Astrocyte (in vitro differentiated cells and primary cell): Measurements from ENCODE around the gene BATF. TPM values are rescaled to one million over a fixed set of nuclear protein-coding genes. Genes with fewer than 3 reads are reported as not detected.

Experiments used
- DNase-seq: peaks from one replicate; pipeline ENCODE4 v3.0.0-alpha.2; 2010; ENCODE audit warnings: low read depth
- FAIRE-seq: peaks from 2 replicates; lab custom pipeline; 2011; peaks lifted over from hg19 to GRCh38; lab: Jason Lieb, UNC
- H2AFZ ChIP-seq: 2 replicates; pipeline ENCODE4 v1.6.0; 2012; ENCODE audit warnings: low read depth, low read length, inconsistent platforms
- H3K27ac ChIP-seq: 2 replicates; pipeline ENCODE4 v1.5.1; 2011; ENCODE audit warnings: low read depth, low read length, inconsistent platforms
- H3K27me3 ChIP-seq: 2 replicates; pipeline ENCODE4 v1.6.0; 2011; ENCODE audit warnings: low read length, inconsistent platforms; ENCODE audit not compliant: insufficient read depth
- H3K36me3 ChIP-seq: 2 replicates; pipeline ENCODE4 v1.5.1; 2011; ENCODE audit warnings: low read length, inconsistent platforms; ENCODE audit not compliant: insufficient read depth
- H3K4me1 ChIP-seq: 2 replicates; pipeline ENCODE4 v1.5.1; 2011; ENCODE audit warnings: low read length, inconsistent platforms; ENCODE audit not compliant: insufficient read depth
- H3K4me2 ChIP-seq: 2 replicates; pipeline ENCODE4 v1.6.0; 2012; ENCODE audit warnings: low read length, inconsistent platforms
- H3K4me3 ChIP-seq: 2 replicates; pipeline ENCODE4 v1.5.1; 2011; ENCODE audit warnings: low read depth, mild to moderate bottlenecking, low read length, inconsistent platforms; ENCODE audit not compliant: insufficient read depth
- H3K79me2 ChIP-seq: 2 replicates; pipeline ENCODE4 v1.6.0; 2012; ENCODE audit warnings: mild to moderate bottlenecking, low read length, inconsistent platforms; ENCODE audit not compliant: insufficient read depth
- H3K9ac ChIP-seq: 2 replicates; pipeline ENCODE4 v1.6.0; 2012; ENCODE audit warnings: mild to moderate bottlenecking, low read length, inconsistent platforms
- H3K9me3 ChIP-seq: 2 replicates; pipeline ENCODE4 v1.5.1; 2012; ENCODE audit warnings: low read depth, mild to moderate bottlenecking, low read length, inconsistent platforms; ENCODE audit not compliant: insufficient read depth
- H4K20me1 ChIP-seq: 2 replicates; pipeline ENCODE4 v1.6.0; 2012; ENCODE audit warnings: low read length, inconsistent platforms; ENCODE audit not compliant: insufficient read depth
- H3K27ac Mint-ChIP-seq: one replicate; pipeline ENCODE4 v1.8.0; 2021; ENCODE audit warnings: mild to moderate bottlenecking, mixed read lengths; ENCODE audit not compliant: unreplicated experiment
- H3K27me3 Mint-ChIP-seq: one replicate; pipeline ENCODE4 v1.8.0; 2021; ENCODE audit warnings: low read depth, mixed read lengths; ENCODE audit not compliant: unreplicated experiment
- H3K36me3 Mint-ChIP-seq: one replicate; pipeline ENCODE4 v1.8.0; 2021; ENCODE audit warnings: low read depth, mixed read lengths; ENCODE audit not compliant: unreplicated experiment
- H3K4me1 Mint-ChIP-seq: one replicate; pipeline ENCODE4 v1.8.0; 2021; ENCODE audit warnings: low read depth, mixed read lengths; ENCODE audit not compliant: unreplicated experiment
- H3K4me3 Mint-ChIP-seq: one replicate; pipeline ENCODE4 v1.8.0; 2021; ENCODE audit warnings: mild to moderate bottlenecking, moderate library complexity, mixed read lengths; ENCODE audit not compliant: unreplicated experiment
- H3K9me3 Mint-ChIP-seq: one replicate; pipeline ENCODE4 v1.8.0; 2021; ENCODE audit warnings: mild to moderate bottlenecking, mixed read lengths; ENCODE audit not compliant: unreplicated experiment
- CTCF ChIP-seq: IDR thresholded peaks from 2 replicates; pipeline ENCODE4 v1.5.1; 2011; ENCODE audit warnings: low read depth, mild to moderate bottlenecking, inconsistent platforms, low read length, moderate library complexity; ENCODE audit not compliant: insufficient read depth
- EZH2 ChIP-seq: IDR thresholded peaks from 2 replicates; pipeline ENCODE4 v1.6.1; 2012; ENCODE audit warnings: mild to moderate bottlenecking, low read length, inconsistent platforms; ENCODE audit not compliant: insufficient read depth
- total RNA-seq: library from RNA; stranded (reverse); gene quantifications from 2 replicates; pipeline ENCODE4 v1.2.1, GENCODE V29; 2021

Gene BATF
- total RNA-seq, 1 donor from 2014 or later: not detected

GRCh38 chr14:75484711-75485429 lies 37.4 kb upstream of the BATF start:
- Mint-ChIP-seq H3K9me3 (no peaks in the 10 kb centered on the region), H3K27ac (no peak overlapping the region), H3K4me3 (no peak overlapping the region), H3K27me3 (peaks cover 10% of the 10 kb centered on the region), H3K4me1 (peaks cover 1% of the 10 kb centered on the region), H3K36me3 (peaks cover 1% of the 10 kb centered on the region)
- no peak overlapping the region for H3K4me2 ChIP-seq
- H3K4me1 ChIP-seq: no peaks in the 10 kb centered on the region
- no peak for FAIRE-seq
- H3K36me3 ChIP-seq: no peaks in the 10 kb centered on the region
- no peak overlapping the region for H3K4me3 ChIP-seq
- DNase-seq: no peak
- H2AFZ ChIP-seq: no peak overlapping the region
- H3K9me3 ChIP-seq: no peaks in the 10 kb centered on the region
- H3K27ac ChIP-seq: no peak overlapping the region
- no peaks in the 10 kb centered on the region for H3K79me2 ChIP-seq
- TF ChIP-seq CTCF (no peak), EZH2 (no peak)
- H4K20me1 ChIP-seq: no peaks in the 10 kb centered on the region
- H3K27me3 ChIP-seq: peaks cover 15% of the 10 kb centered on the region
- H3K9ac ChIP-seq: no peak overlapping the region

DNA sequence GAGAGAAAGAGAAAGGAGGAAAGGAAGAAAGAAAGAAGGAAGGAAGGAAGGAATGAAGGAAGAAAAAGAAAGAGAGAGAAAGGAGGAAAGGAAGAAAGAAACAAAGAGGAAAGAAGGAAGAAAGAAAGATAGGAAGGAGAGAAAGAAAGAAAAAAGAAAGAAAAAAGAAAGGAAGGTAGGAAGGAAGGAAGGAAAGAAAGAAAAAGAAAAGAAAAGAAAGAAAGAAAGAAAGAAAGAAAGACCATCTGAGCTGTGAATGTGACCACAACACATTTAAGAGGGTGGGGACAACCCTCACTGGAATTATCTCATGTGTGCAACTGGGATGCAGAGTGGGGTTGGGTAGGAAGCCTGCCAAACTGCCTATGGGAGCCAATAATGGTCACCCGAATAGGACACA lies 36.0 kb upstream of the BATF start:
- Histone ChIP-seq H3K4me2 (no peak overlapping the region), H3K4me3 (no peak overlapping the region), H3K27me3 (peaks cover 15% of the 10 kb centered on the region), H3K27ac (no peak overlapping the region), H3K79me2 (no peaks in the 10 kb centered on the region), H4K20me1 (no peaks in the 10 kb centered on the region), H3K9me3 (no peaks in the 10 kb centered on the region), H2AFZ (no peak overlapping the region), H3K9ac (no peak overlapping the region), H3K36me3 (no peaks in the 10 kb centered on the region), H3K4me1 (no peaks in the 10 kb centered on the region)
- no peak for DNase-seq
- H3K4me1 Mint-ChIP-seq: no peaks in the 10 kb centered on the region
- TF ChIP-seq CTCF (no peak), EZH2 (no peak)
- H3K9me3 Mint-ChIP-seq: peaks cover 3% of the 10 kb centered on the region
- no peaks in the 10 kb centered on the region for H3K36me3 Mint-ChIP-seq
- peaks cover 9% of the 10 kb centered on the region for H3K27me3 Mint-ChIP-seq
- H3K4me3 Mint-ChIP-seq: no peak overlapping the region
- no peak overlapping the region for H3K27ac Mint-ChIP-seq
- no peak for FAIRE-seq

DNA sequence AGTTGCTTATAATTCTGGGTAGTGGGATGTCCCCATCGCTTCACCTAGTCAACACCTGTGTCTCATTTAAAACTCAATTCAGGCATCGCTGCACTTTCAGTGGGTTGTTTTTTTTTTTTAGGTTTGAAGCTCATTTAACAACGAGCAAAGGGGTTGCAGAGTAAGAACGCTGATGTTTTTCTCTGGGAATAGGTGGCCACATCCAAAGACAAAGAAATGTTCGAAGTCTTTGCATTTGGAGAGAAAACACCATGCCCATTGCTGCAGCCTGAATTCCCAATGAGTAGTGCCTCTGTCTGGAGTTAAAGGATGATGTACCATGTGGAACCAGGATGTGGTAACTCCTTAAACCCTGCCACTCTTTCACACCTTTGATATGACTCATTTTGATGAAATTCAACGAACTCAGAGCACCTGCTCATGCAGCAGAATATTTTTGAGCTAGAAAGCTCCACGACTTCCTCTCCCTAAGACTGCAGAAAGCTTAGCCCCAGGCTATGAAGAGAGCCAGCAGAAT lies 35.1 kb upstream of the BATF start:
- no peaks in the 10 kb centered on the region for H3K4me1 ChIP-seq
- no peaks in the 10 kb centered on the region for H3K36me3 ChIP-seq
- TF ChIP-seq CTCF: no peak
- no peak for TF ChIP-seq EZH2
- H3K9ac ChIP-seq: no peak overlapping the region
- no peaks in the 10 kb centered on the region for H3K9me3 ChIP-seq
- H3K9me3 Mint-ChIP-seq: peaks cover 3% of the 10 kb centered on the region
- no peak overlapping the region for H2AFZ ChIP-seq
- no peaks in the 10 kb centered on the region for H3K36me3 Mint-ChIP-seq
- H3K4me2 ChIP-seq: no peak overlapping the region
- H3K27ac Mint-ChIP-seq: no peak overlapping the region
- H3K27me3 ChIP-seq: peaks cover 15% of the 10 kb centered on the region
- H3K4me3 Mint-ChIP-seq: no peak overlapping the region
- DNase-seq: no peak
- H3K27ac ChIP-seq: no peak overlapping the region
- H3K4me3 ChIP-seq: no peak overlapping the region
- no peaks in the 10 kb centered on the region for H3K79me2 ChIP-seq
- FAIRE-seq: no peak
- H3K27me3 Mint-ChIP-seq: peaks cover 9% of the 10 kb centered on the region
- H3K4me1 Mint-ChIP-seq: no peaks in the 10 kb centered on the region
- H4K20me1 ChIP-seq: no peaks in the 10 kb centered on the region
